Measurements from ENCODE around the gene HOXD10.

DNA sequence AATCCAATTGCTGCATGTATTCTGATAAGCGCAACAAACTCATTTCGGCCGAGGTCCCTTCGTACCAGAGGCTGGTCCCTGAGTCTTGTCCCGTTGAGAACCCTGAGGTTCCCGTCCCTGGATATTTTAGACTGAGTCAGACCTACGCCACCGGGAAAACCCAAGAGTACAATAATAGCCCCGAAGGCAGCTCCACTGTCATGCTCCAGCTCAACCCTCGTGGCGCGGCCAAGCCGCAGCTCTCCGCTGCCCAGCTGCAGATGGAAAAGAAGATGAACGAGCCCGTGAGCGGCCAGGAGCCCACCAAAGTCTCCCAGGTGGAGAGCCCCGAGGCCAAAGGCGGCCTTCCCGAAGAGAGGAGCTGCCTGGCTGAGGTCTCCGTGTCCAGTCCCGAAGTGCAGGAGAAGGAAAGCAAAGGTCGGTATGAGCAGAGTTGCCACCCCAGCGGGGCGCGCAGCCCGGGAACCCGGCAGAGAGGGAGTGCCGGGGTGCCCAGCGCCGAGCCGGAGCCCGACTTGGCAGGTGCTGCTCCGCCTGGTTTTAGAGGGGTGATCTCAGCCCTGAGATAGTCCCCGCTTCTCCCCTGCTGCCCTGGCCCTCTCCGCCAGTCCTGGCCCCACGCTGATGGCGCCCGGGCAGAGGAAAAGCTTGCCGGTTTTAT is 714 bp downstream of the HOXD10 start:
- TF ChIP-seq, protein P1, sequence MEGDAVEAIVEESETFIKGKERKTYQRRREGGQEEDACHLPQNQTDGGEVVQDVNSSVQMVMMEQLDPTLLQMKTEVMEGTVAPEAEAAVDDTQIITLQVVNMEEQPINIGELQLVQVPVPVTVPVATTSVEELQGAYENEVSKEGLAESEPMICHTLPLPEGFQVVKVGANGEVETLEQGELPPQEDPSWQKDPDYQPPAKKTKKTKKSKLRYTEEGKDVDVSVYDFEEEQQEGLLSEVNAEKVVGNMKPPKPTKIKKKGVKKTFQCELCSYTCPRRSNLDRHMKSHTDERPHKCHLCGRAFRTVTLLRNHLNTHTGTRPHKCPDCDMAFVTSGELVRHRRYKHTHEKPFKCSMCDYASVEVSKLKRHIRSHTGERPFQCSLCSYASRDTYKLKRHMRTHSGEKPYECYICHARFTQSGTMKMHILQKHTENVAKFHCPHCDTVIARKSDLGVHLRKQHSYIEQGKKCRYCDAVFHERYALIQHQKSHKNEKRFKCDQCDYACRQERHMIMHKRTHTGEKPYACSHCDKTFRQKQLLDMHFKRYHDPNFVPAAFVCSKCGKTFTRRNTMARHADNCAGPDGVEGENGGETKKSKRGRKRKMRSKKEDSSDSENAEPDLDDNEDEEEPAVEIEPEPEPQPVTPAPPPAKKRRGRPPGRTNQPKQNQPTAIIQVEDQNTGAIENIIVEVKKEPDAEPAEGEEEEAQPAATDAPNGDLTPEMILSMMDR (IDR thresholded peaks at IDR 0.05; ENCODE audit: low read depth, low read length) = no peak
- TF ChIP-seq, protein P2, sequence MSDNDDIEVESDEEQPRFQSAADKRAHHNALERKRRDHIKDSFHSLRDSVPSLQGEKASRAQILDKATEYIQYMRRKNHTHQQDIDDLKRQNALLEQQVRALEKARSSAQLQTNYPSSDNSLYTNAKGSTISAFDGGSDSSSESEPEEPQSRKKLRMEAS (IDR thresholded peaks at IDR 0.05; ENCODE audit: low read depth, low read length) = no peak

All from NB4 (cell line).